GM12878 (cell line): Measurements from ENCODE around the gene DIABLO. TPM values are rescaled to one million over a fixed set of nuclear protein-coding genes. Genes with fewer than 3 reads are reported as not detected.

ENCODE experiments used
- ATAC-seq: fragments of 200-7000 bp; cut with Tn5 transposase; 3 replicates; pipeline ENCODE4 v1.9.1; 2020; ENCODE audit warnings: mild to moderate bottlenecking, moderate library complexity
- BruUV-seq: library from RNA; stranded (reverse); fragments of 400-500 nt; replicated peaks from 2 replicates; lab custom pipeline; 2021; lab: Mats Ljungman, UMichigan
- CTCF ChIA-PET: fragments of 300-600 bp; sonication (Branson Sonifier 250); formaldehyde crosslinking; extraction: SDS; loops from one replicate; lab custom pipeline; 2021; ENCODE audit warnings: inconsistent platforms; lab: Yijun Ruan, JAX
- POLR2A ChIA-PET: fragments of 350-600 bp; formaldehyde crosslinking; extraction: SDS; loops from one replicate; lab custom pipeline; 2021; ENCODE audit warnings: inconsistent platforms; lab: Charles Lee
- RAD21 ChIA-PET: fragments of 300-600 bp; sonication (Branson Sonifier 250); formaldehyde crosslinking; loops from one replicate; lab custom pipeline; 2023; ENCODE audit warnings: antibody characterized with exemption; ENCODE audit not compliant: unreplicated experiment; lab: Charles Lee
- SMC1A ChIA-PET: fragments of 300-600 bp; sonication (Branson Sonifier 250); formaldehyde crosslinking; loops from one replicate; lab custom pipeline; 2023; ENCODE audit not compliant: unreplicated experiment, uncharacterized antibody; lab: Charles Lee
- DNase-seq: peaks from one replicate; pipeline ENCODE4 v3.0.0-alpha.2; 2011; ENCODE audit warnings: low read depth, low spot score
- FAIRE-seq: peaks from 3 replicates; lab custom pipeline; 2011; peaks lifted over from hg19 to GRCh38; lab: Jason Lieb, UNC
- H2AFZ ChIP-seq: 2 replicates; pipeline ENCODE4 v1.6.0; 2011; ENCODE audit warnings: low read depth, low read length, control low read depth; ENCODE audit not compliant: control insufficient read depth
- H3K27ac ChIP-seq: 2 replicates; pipeline ENCODE4 v1.5.1; 2011; ENCODE audit warnings: control low read depth; ENCODE audit not compliant: control insufficient read depth, insufficient read depth
- H3K27me3 ChIP-seq, 2 experiments: replicated peaks in 1 of 2; 2 replicates each; pipeline versions ENCODE4 v1.6.0 to v1.6.1; 2011; ENCODE audit warnings: low read length in 1 of 2; ENCODE audit not compliant: control insufficient read depth in 2 of 2, insufficient read depth in 2 of 2
- H3K36me3 ChIP-seq, 2 experiments: 2 replicates each; pipeline ENCODE4 v1.5.1; 2011; ENCODE audit warnings: low read length in 1 of 2; ENCODE audit not compliant: control insufficient read depth in 2 of 2, insufficient read depth in 2 of 2
- H3K4me1 ChIP-seq: 2 replicates; pipeline ENCODE4 v1.6.1; 2011; ENCODE audit warnings: mild to moderate bottlenecking, low read length, moderate library complexity, mixed read lengths; ENCODE audit not compliant: control insufficient read depth, insufficient read depth
- H3K4me2 ChIP-seq: 2 replicates; pipeline ENCODE4 v1.6.0; 2011; ENCODE audit warnings: control low read depth; ENCODE audit not compliant: control insufficient read depth, insufficient read depth
- H3K4me3 ChIP-seq: fragments of 200-600 bp; sonication (generic); 2 replicates; pipeline ENCODE4 v1.5.1; 2016
- H3K79me2 ChIP-seq: 2 replicates; pipeline ENCODE4 v1.6.0; 2011; ENCODE audit warnings: low read length; ENCODE audit not compliant: control insufficient read depth, insufficient read depth
- H3K9ac ChIP-seq: 2 replicates; pipeline ENCODE4 v1.8.0; 2011; ENCODE audit warnings: low read length, control low read depth, mixed read lengths; ENCODE audit not compliant: control insufficient read depth, insufficient read depth
- H3K9me3 ChIP-seq: replicated peaks from 3 replicates; pipeline ENCODE4 v1.5.1; 2011; ENCODE audit warnings: mild to moderate bottlenecking, low read length; ENCODE audit not compliant: control insufficient read depth, insufficient read depth
- H4K20me1 ChIP-seq: 2 replicates; pipeline ENCODE4 v1.6.0; 2011; ENCODE audit not compliant: control insufficient read depth, insufficient read depth
- ATF3 ChIP-seq: IDR thresholded peaks from 2 replicates; pipeline ENCODE4 v1.6.1; 2011; ENCODE audit warnings: low read depth, mild to moderate bottlenecking, low read length, moderate library complexity, borderline replicate concordance; ENCODE audit errors: extremely low read depth
- BRCA1 ChIP-seq: IDR thresholded peaks from 2 replicates; pipeline ENCODE4 v1.6.1; 2011; ENCODE audit warnings: low read depth, low read length, improper control_type of control experiment
- CBFB ChIP-seq: IDR thresholded peaks from 2 replicates; pipeline ENCODE4 v1.6.1; 2016; ENCODE audit warnings: antibody characterized with exemption, low read depth
- CTCF ChIP-seq, 3 experiments: IDR thresholded peaks in 2 of 3; conservative IDR thresholded peaks in 1 of 3; 2 replicates each; pipeline ENCODE4 v1.5.1; 2011; ENCODE audit warnings: low read depth in 3 of 3, low read length in 3 of 3, mild to moderate bottlenecking in 3 of 3, control low read depth in 2 of 3, moderate library complexity in 2 of 3, inconsistent platforms in 1 of 3, mixed read lengths in 1 of 3; ENCODE audit not compliant: control insufficient read depth in 2 of 3, insufficient read depth in 1 of 3; ENCODE audit errors: extremely low read depth in 1 of 3
- GABPA ChIP-seq: IDR thresholded peaks from 2 replicates; pipeline ENCODE4 v1.6.1; 2014; ENCODE audit warnings: antibody characterized with exemption, low read depth, mild to moderate bottlenecking, inconsistent platforms
- HSF1 ChIP-seq: fragments of 150-350 bp; IDR thresholded peaks from 2 replicates; pipeline ENCODE4 v1.6.1; 2014; ENCODE audit warnings: mild to moderate bottlenecking, low read depth, low read length
- NKRF ChIP-seq: fragments of 450-650 bp; conservative IDR thresholded peaks from 2 replicates; pipeline ENCODE4 v1.6.1; 2017; ENCODE audit warnings: mild to moderate bottlenecking, moderate library complexity
- POLR2A ChIP-seq: IDR thresholded peaks from 2 replicates; pipeline ENCODE4 v1.6.1; 2011; ENCODE audit warnings: low read depth, mild to moderate bottlenecking, low read length
- RAD51 ChIP-seq: fragments of 450-650 bp; IDR thresholded peaks from 2 replicates; pipeline ENCODE4 v1.6.1; 2016; ENCODE audit warnings: moderate library complexity, mild to moderate bottlenecking, inconsistent platforms
- SKIL ChIP-seq: fragments of 450-650 bp; IDR thresholded peaks from 2 replicates; pipeline ENCODE4 v1.6.1; 2017; ENCODE audit warnings: mild to moderate bottlenecking, low read depth, inconsistent platforms; ENCODE audit not compliant: poor library complexity, severe bottlenecking
- SMAD5 ChIP-seq: IDR thresholded peaks from 2 replicates; pipeline ENCODE4 v1.6.1; 2016; ENCODE audit warnings: antibody characterized with exemption, low read depth
- SP1 ChIP-seq: IDR thresholded peaks from one replicate; pipeline ENCODE4 v1.6.1; 2011; ENCODE audit warnings: low read depth, low read length
- SREBF1 ChIP-seq: IDR thresholded peaks from 2 replicates; pipeline ENCODE4 v1.6.1; 2012; ENCODE audit warnings: mild to moderate bottlenecking, low read length
- SUZ12 ChIP-seq: fragments of 200-600 bp; sonication (generic); IDR thresholded peaks from one replicate; pipeline ENCODE4 v1.6.1; 2018; ENCODE audit warnings: antibody characterized with exemption, mild to moderate bottlenecking; ENCODE audit not compliant: unreplicated experiment
- ZBED1 ChIP-seq: IDR thresholded peaks from 2 replicates; pipeline ENCODE4 v1.6.1; 2016; ENCODE audit warnings: borderline replicate concordance
- ZSCAN29 ChIP-seq: fragments of 450-650 bp; IDR thresholded peaks from 2 replicates; pipeline ENCODE4 v1.6.1; 2017; ENCODE audit warnings: mild to moderate bottlenecking, moderate library complexity
- WGBS: methylation state at CpG from one replicate; pipeline ENCODE4 v1.1.6; 2016; ENCODE audit warnings: low lambda C conversion rate; ENCODE audit not compliant: insufficient replicate concordance, insufficient coverage; ENCODE audit errors: missing lambda C conversion rate; 5-methylcytosine and 5-hydroxymethylcytosine counted together
- in situ Hi-C: fragments of 300-500 bp; cut with MboI; formaldehyde crosslinking; loops from 9 replicates; pipeline ENCODE4 v1.14.3; 2018; ENCODE audit warnings: mixed read lengths
- intact Hi-C: fragments of 100-400 bp; cut with micrococcal nuclease; formaldehyde crosslinking; loops from one replicate; pipeline ENCODE4 v1.14.2; 2022; ENCODE audit not compliant: unreplicated experiment
- polyA plus RNA-seq, 11 experiments: library from polyadenylated mRNA; depleted of rRNA in 4 of 11; unstranded in 6 of 11; stranded (reverse) in 5 of 11; fragments of >200 nt; fragmentation: Nextera tagmentation in 4 of 11; fragmentation: Illumina TruSeq in 1 of 11; extraction: Ambion mirVana in 4 of 11; extraction: Trizol in 1 of 11; gene quantifications; 1 replicate in 1 of 11; 2 replicates in 10 of 11; pipeline versions ENCODE4 v1.2.1 to v1.2.3, GENCODE V29; 2011 to 2016; ENCODE audit warnings: inconsistent platforms in 2 of 11, missing spikeins in 2 of 11, low read depth in 1 of 11
- total RNA-seq, 4 experiments: library from RNA; depleted of rRNA in 3 of 4; stranded (reverse); fragments of >200 nt in 3 of 4; fragmentation: Illumina TruSeq in 1 of 4; extraction: Trizol in 1 of 4; gene quantifications; 2 replicates each; pipeline versions ENCODE4 v1.2.1 to v1.2.3, GENCODE V29; 2013 to 2021
- TF ChIP-seq, protein P1 (sequence below): IDR thresholded peaks from 2 replicates; pipeline ENCODE4 v1.6.1; 2011; ENCODE audit warnings: low read depth, low read length, improper control_type of control experiment, borderline replicate concordance

The DIABLO gene
- total and polyA plus RNA-seq, 10 of the 15 experiments (the other 5 are each of a cell fraction or from before 2014, with no cell fraction given), result 18.3 to 69.9 (median 46.2) TPM

DNA sequence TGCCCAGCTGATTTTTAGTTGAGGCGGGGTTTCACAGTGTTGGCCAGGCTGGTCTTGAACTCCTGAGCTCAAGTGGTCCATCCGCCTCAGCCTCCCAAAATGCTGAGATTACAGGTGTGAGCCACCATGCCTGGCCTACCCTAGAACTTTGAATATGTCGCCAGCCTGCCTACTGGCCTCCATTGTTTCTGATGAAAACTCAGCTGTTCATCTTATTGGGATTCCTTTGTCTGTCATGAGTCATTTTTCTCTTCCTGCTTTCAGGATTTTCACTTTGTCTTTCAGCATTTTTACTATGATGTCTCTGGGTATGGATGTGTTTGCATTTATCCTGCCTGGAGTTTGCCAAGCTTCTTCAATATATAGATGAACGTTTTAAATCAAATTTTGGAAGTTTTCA lies 30.4 kb downstream of the DIABLO start:
- no peak for DNase-seq
- H4K20me1 ChIP-seq, result no peaks in the 10 kb centered on the region
- no TSS peak for BruUV-seq
- intact Hi-C loops, result no loop called here
- H3K27ac ChIP-seq, result no peak overlapping the region
- RAD21 ChIA-PET, result no interaction called here
- H2AFZ ChIP-seq, result no peak overlapping the region
- CTCF ChIA-PET, result interaction anchor here (0.8 to 1.0 kb wide), 2 partner anchors 14 to 64 kb away, joined by 4 to 5 read pairs; no protein-coding TSS in a partner anchor
- no peaks in the 10 kb centered on the region for H3K79me2 ChIP-seq
- POLR2A ChIA-PET, result no interaction called here
- SMC1A ChIA-PET, result no interaction called here
- no peak overlapping the region for H3K4me3 ChIP-seq
- H3K9me3 ChIP-seq, result peaks cover 3% of the 10 kb centered on the region; the same call in 1 of the 3 replicates
- H3K27me3 ChIP-seq, result no peaks in the 10 kb centered on the region; a peak in 1 of 4 replicates
- WGBS, result 43% methylated on average over 4 of the region's 4 CpGs
- H3K9ac ChIP-seq, result no peak overlapping the region
- ATAC-seq, result no peak
- no peak overlapping the region for H3K4me2 ChIP-seq
- FAIRE-seq, result no peak
- H3K4me1 ChIP-seq, result no peaks in the 10 kb centered on the region
- in situ Hi-C loops, result no loop called here
- H3K36me3 ChIP-seq, result no peaks in the 10 kb centered on the region
- TF ChIP-seq, protein P1, sequence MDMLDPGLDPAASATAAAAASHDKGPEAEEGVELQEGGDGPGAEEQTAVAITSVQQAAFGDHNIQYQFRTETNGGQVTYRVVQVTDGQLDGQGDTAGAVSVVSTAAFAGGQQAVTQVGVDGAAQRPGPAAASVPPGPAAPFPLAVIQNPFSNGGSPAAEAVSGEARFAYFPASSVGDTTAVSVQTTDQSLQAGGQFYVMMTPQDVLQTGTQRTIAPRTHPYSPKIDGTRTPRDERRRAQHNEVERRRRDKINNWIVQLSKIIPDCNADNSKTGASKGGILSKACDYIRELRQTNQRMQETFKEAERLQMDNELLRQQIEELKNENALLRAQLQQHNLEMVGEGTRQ, result no peak
- TF ChIP-seq SMAD5, result no peak
- TF ChIP-seq CBFB, result no peak
- TF ChIP-seq SP1, result no peak
- TF ChIP-seq POLR2A, result no peak
- TF ChIP-seq SKIL, result no peak
- TF ChIP-seq CTCF (IDR thresholded peaks at IDR 0.05 in 2 of 3, conservative IDR thresholded peaks at IDR 0.05 in 1 of 3; ENCODE audit: control insufficient read depth in 2 of 3, extremely low read depth in 1 of 3, insufficient read depth in 1 of 3, low read depth in 3 of 3, low read length in 3 of 3), result no peak
- TF ChIP-seq ZSCAN29, result no peak
- no peak for TF ChIP-seq NKRF
- TF ChIP-seq ATF3, result no peak
- no peak for TF ChIP-seq ZBED1
- no peak for TF ChIP-seq BRCA1
- TF ChIP-seq RAD51, result no peak
- no peak for TF ChIP-seq SREBF1
- TF ChIP-seq GABPA, result no peak
- no peak for TF ChIP-seq SUZ12
- no peak for TF ChIP-seq HSF1
